ENCODE measurements around the gene SLC41A3.
"Not testable (repeated sequence)": the region's sequence is repeated elsewhere in the genome, so short reads cannot be mapped to it uniquely, and the experiment has no call there.

Gene SLC41A3

GRCh38 chr3:126100269-126100633 lies 16.3 kb upstream of the SLC41A3 start:
- DNase-seq (ENCODE audit: low spot score) = no peak
- no peak for TF ChIP-seq CTCF (IDR thresholded peaks at IDR 0.05; ENCODE audit: borderline replicate concordance, control extremely low read depth, extremely low read depth, insufficient read depth, missing control alignments)
- in situ Hi-C loops (cut with MboI; ENCODE audit: low sequenced_read_pairs, unreplicated experiment) = no loop called here

- TF ChIP-seq CTCF (IDR thresholded peaks at IDR 0.05; ENCODE audit: borderline replicate concordance, control extremely low read depth, extremely low read depth, insufficient read depth, missing control alignments) = no peak
- in situ Hi-C loops (cut with MboI; ENCODE audit: low sequenced_read_pairs, unreplicated experiment) = no loop called here
Observed at GRCh38 chr3:126098391-126098858, 14.5 kb upstream of the SLC41A3 start.

GRCh38 chr3:126097801-126098200 lies 13.9 kb upstream of the SLC41A3 start:
- DNase-seq (ENCODE audit: low spot score) = no peak
- in situ Hi-C loops (cut with MboI; ENCODE audit: low sequenced_read_pairs, unreplicated experiment) = no loop called here
- no peak for TF ChIP-seq CTCF (IDR thresholded peaks at IDR 0.05; ENCODE audit: borderline replicate concordance, control extremely low read depth, extremely low read depth, insufficient read depth, missing control alignments)

More at GRCh38 chr3:126098391-126098858, 14.5 kb upstream of the SLC41A3 start:
- DNase-seq (ENCODE audit: low spot score) = no peak

- DNase-seq (ENCODE audit: low spot score); in situ Hi-C loops (cut with MboI; ENCODE audit: low sequenced_read_pairs, unreplicated experiment): not testable (repeated sequence)
Observed at GRCh38 chr3:126096274-126096673, 12.3 kb upstream of the SLC41A3 start.

- in situ Hi-C loops (cut with MboI; ENCODE audit: low sequenced_read_pairs, unreplicated experiment); DNase-seq (ENCODE audit: low spot score): not testable (repeated sequence)
Observed at GRCh38 chr3:126092128-126092527, 8.2 kb upstream of the SLC41A3 start.

GRCh38 chr3:126087552-126088175 lies 3.7 kb upstream of the SLC41A3 start:
- TF ChIP-seq CTCF (IDR thresholded peaks at IDR 0.05; ENCODE audit: borderline replicate concordance, control extremely low read depth, extremely low read depth, insufficient read depth, missing control alignments) = no peak
- in situ Hi-C loops (cut with MboI; ENCODE audit: low sequenced_read_pairs, unreplicated experiment) = no loop called here
- DNase-seq (ENCODE audit: low spot score) = no peak

GRCh38 chr3:126085841-126086240 lies 1.9 kb upstream of the SLC41A3 start:
- no peak for DNase-seq (ENCODE audit: low spot score)
- no peak for TF ChIP-seq CTCF (IDR thresholded peaks at IDR 0.05; ENCODE audit: borderline replicate concordance, control extremely low read depth, extremely low read depth, insufficient read depth, missing control alignments)
- in situ Hi-C loops (cut with MboI; ENCODE audit: low sequenced_read_pairs, unreplicated experiment) = no loop called here

GRCh38 chr3:126085276-126085675 lies 1.4 kb upstream of the SLC41A3 start:
- in situ Hi-C loops (cut with MboI; ENCODE audit: low sequenced_read_pairs, unreplicated experiment) = no loop called here
- no peak for DNase-seq (ENCODE audit: low spot score)
- no peak for TF ChIP-seq CTCF (IDR thresholded peaks at IDR 0.05; ENCODE audit: borderline replicate concordance, control extremely low read depth, extremely low read depth, insufficient read depth, missing control alignments)

All from GM13976 (cell line).